ENCODE measurements around the gene TDRD3. TPM values are rescaled to one million over a fixed set of nuclear protein-coding genes. Genes with fewer than 3 reads are reported as not detected.

The TDRD3 gene
- total and polyA plus RNA-seq, 2 experiments from 2014 or later, result 20.8 to 29.5 TPM

- H3K27me3 ChIP-seq, result no peaks in the 10 kb centered on the region
- no peaks in the 10 kb centered on the region for H3K9me3 ChIP-seq (ENCODE audit: low read depth)
- TF ChIP-seq, protein P1, sequence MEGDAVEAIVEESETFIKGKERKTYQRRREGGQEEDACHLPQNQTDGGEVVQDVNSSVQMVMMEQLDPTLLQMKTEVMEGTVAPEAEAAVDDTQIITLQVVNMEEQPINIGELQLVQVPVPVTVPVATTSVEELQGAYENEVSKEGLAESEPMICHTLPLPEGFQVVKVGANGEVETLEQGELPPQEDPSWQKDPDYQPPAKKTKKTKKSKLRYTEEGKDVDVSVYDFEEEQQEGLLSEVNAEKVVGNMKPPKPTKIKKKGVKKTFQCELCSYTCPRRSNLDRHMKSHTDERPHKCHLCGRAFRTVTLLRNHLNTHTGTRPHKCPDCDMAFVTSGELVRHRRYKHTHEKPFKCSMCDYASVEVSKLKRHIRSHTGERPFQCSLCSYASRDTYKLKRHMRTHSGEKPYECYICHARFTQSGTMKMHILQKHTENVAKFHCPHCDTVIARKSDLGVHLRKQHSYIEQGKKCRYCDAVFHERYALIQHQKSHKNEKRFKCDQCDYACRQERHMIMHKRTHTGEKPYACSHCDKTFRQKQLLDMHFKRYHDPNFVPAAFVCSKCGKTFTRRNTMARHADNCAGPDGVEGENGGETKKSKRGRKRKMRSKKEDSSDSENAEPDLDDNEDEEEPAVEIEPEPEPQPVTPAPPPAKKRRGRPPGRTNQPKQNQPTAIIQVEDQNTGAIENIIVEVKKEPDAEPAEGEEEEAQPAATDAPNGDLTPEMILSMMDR (IDR thresholded peaks at IDR 0.05; ENCODE audit: low read depth, low read length), result no peak
- DNase-seq (ENCODE audit: low read depth in 1 of 2, low spot score in 1 of 2), result no peak
- no peaks in the 10 kb centered on the region for H3K4me1 ChIP-seq (ENCODE audit: low read depth)
- no peaks in the 10 kb centered on the region for H3K36me3 ChIP-seq
- no peak overlapping the region for H3K27ac ChIP-seq
- H3K4me3 ChIP-seq, result no peak overlapping the region
Observed at GRCh38 chr13:60611523-60611922, 214.5 kb downstream of the TDRD3 start.

DNA sequence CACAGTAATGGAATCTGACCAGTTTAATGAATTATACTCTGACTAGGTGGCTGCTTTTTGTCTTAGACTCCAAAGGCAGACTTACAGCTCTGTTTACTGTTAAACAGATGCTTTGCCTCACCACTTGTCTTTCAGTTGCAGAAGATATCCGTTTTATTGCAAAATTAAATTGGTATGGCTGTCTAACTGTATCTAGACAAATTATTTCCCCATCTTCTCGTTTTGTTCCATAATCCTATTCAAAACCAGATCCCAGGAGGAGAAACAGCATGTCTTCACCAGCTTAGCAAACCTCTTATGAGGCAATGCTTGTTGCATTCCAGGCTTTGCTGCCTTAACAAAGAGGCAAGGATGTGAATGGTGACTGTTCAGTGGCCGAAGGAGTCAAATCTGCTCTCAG, 215.6 kb downstream of the TDRD3 start:
- no peaks in the 10 kb centered on the region for H3K9me3 ChIP-seq (ENCODE audit: low read depth)
- H3K4me1 ChIP-seq (ENCODE audit: low read depth), result no peaks in the 10 kb centered on the region
- H3K27ac ChIP-seq, result no peak overlapping the region
- TF ChIP-seq, protein P1 (IDR thresholded peaks at IDR 0.05; ENCODE audit: low read depth, low read length), result no peak
- no peak overlapping the region for H3K4me3 ChIP-seq
- no peaks in the 10 kb centered on the region for H3K36me3 ChIP-seq
- no peaks in the 10 kb centered on the region for H3K27me3 ChIP-seq
- no peak for DNase-seq (ENCODE audit: low read depth in 1 of 2, low spot score in 1 of 2)

DNA sequence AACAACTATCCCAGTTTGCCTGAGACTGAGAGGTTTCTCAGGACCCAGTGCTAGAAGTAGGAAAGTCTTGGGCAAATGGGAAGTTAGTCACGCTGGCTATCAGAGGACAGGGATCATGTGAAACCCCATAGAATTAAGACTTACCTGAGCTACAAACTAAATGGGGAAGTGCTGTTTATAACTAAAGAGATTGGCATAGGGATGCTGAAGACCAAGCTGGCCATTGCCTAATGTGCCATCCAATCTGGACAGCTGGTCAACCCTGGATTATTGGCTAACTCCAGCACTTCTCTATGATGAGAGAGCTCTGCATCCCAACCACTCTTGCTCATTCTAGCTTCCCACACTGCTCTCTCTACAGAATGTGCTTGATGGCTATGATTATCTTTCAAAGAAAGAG, 216.1 kb downstream of the TDRD3 start:
- no peaks in the 10 kb centered on the region for H3K9me3 ChIP-seq (ENCODE audit: low read depth)
- no peaks in the 10 kb centered on the region for H3K27me3 ChIP-seq
- H3K27ac ChIP-seq, result no peak overlapping the region
- TF ChIP-seq, protein P1 (IDR thresholded peaks at IDR 0.05; ENCODE audit: low read depth, low read length), result no peak
- DNase-seq (ENCODE audit: low read depth in 1 of 2, low spot score in 1 of 2), result no peak
- H3K36me3 ChIP-seq, result no peaks in the 10 kb centered on the region
- H3K4me3 ChIP-seq, result no peak overlapping the region
- no peaks in the 10 kb centered on the region for H3K4me1 ChIP-seq (ENCODE audit: low read depth)

GRCh38 chr13:60617991-60618733, 221.1 kb downstream of the TDRD3 start:
- DNase-seq (ENCODE audit: low read depth in 1 of 2, low spot score in 1 of 2), result peak; percentile 14 to 63
- H3K4me1 ChIP-seq (ENCODE audit: low read depth), result no peaks in the 10 kb centered on the region
- H3K36me3 ChIP-seq, result no peaks in the 10 kb centered on the region
- no peak overlapping the region for H3K4me3 ChIP-seq
- H3K27me3 ChIP-seq, result no peaks in the 10 kb centered on the region
- no peaks in the 10 kb centered on the region for H3K9me3 ChIP-seq (ENCODE audit: low read depth)
- TF ChIP-seq, protein P1 (IDR thresholded peaks at IDR 0.05; ENCODE audit: low read depth, low read length), result peak; percentile 56
- no peak overlapping the region for H3K27ac ChIP-seq

GRCh38 chr13:60619461-60619860, 222.4 kb downstream of the TDRD3 start:
- Histone ChIP-seq H3K36me3 (no peaks in the 10 kb centered on the region), H3K27ac (no peak overlapping the region), H3K27me3 (no peaks in the 10 kb centered on the region), H3K4me1 (ENCODE audit: low read depth) (no peaks in the 10 kb centered on the region), H3K9me3 (ENCODE audit: low read depth) (no peaks in the 10 kb centered on the region), H3K4me3 (no peak overlapping the region)
- TF ChIP-seq, protein P1 (IDR thresholded peaks at IDR 0.05; ENCODE audit: low read depth, low read length), result no peak
- no peak for DNase-seq (ENCODE audit: low read depth in 1 of 2, low spot score in 1 of 2)

Data from cardiac muscle cell (in vitro differentiated cells and primary cell).